ENCODE results near the gene DAB2. TPM values are rescaled to one million over a fixed set of nuclear protein-coding genes. Genes with fewer than 3 reads are reported as not detected.

Gene DAB2
- total and polyA plus RNA-seq, 4 donors = 10.0 to 25.6 (median 16.1) TPM

DNA sequence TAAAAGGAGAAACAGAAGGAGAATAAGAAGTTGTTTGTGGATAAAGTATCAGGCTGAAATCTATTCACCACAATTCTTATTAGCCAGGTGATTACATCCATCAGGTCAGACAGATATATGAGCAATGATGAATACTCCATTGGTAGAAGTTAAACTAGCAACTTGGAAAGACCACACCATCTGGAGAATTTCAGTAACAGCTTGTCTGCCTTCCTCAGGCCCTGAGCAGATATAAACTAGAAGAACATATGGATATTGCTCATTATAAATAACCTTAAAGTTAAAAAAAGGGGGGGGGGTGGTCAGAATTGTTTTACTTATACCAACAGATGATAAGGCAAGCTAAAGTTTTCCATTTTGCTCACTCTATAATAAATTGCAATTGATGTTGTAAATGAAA lies 10.4 kb downstream of the DAB2 start:
- Histone ChIP-seq H3K4me1 (ENCODE audit: control insufficient read depth in 4 of 4, insufficient read depth in 4 of 4, low read length in 3 of 4) (no peaks in the 10 kb centered on the region), H3K36me3 (ENCODE audit: control insufficient read depth in 4 of 4, insufficient read depth in 3 of 4, low read depth in 1 of 4, low read length in 3 of 4) (no peaks in the 10 kb centered on the region), H3K27ac (ENCODE audit: low read depth in 1 of 2, low read length in 2 of 2) (no peak overlapping the region), H3K9ac (ENCODE audit: low read depth in 1 of 2, low read length in 2 of 2) (no peak overlapping the region), H3K27me3 (ENCODE audit: control insufficient read depth in 4 of 4, insufficient read depth in 4 of 4, low read length in 3 of 4) (no peaks in the 10 kb centered on the region), H3K9me3 (ENCODE audit: control insufficient read depth in 4 of 4, low read length in 3 of 4) (no peaks in the 10 kb centered on the region), H3K4me3 (ENCODE audit: low read depth in 1 of 3, low read length in 3 of 3) (no peak overlapping the region)
- DNase-seq (ENCODE audit: low spot score) = no peak
- no peak for TF ChIP-seq FOXA2 (IDR thresholded peaks at IDR 0.05)
- no peak for TF ChIP-seq SP1 (IDR thresholded peaks at IDR 0.05)
- no peak for TF ChIP-seq EGR1 (IDR thresholded peaks at IDR 0.05; ENCODE audit: low read depth in 2 of 2)
- TF ChIP-seq JUND (IDR thresholded peaks at IDR 0.05) = no peak
- TF ChIP-seq NR2F2 (IDR thresholded peaks at IDR 0.05) = no peak
- TF ChIP-seq, protein P1, sequence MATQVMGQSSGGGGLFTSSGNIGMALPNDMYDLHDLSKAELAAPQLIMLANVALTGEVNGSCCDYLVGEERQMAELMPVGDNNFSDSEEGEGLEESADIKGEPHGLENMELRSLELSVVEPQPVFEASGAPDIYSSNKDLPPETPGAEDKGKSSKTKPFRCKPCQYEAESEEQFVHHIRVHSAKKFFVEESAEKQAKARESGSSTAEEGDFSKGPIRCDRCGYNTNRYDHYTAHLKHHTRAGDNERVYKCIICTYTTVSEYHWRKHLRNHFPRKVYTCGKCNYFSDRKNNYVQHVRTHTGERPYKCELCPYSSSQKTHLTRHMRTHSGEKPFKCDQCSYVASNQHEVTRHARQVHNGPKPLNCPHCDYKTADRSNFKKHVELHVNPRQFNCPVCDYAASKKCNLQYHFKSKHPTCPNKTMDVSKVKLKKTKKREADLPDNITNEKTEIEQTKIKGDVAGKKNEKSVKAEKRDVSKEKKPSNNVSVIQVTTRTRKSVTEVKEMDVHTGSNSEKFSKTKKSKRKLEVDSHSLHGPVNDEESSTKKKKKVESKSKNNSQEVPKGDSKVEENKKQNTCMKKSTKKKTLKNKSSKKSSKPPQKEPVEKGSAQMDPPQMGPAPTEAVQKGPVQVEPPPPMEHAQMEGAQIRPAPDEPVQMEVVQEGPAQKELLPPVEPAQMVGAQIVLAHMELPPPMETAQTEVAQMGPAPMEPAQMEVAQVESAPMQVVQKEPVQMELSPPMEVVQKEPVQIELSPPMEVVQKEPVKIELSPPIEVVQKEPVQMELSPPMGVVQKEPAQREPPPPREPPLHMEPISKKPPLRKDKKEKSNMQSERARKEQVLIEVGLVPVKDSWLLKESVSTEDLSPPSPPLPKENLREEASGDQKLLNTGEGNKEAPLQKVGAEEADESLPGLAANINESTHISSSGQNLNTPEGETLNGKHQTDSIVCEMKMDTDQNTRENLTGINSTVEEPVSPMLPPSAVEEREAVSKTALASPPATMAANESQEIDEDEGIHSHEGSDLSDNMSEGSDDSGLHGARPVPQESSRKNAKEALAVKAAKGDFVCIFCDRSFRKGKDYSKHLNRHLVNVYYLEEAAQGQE (IDR thresholded peaks at IDR 0.05) = no peak
- TF ChIP-seq YY1 (IDR thresholded peaks at IDR 0.05) = no peak

DNA sequence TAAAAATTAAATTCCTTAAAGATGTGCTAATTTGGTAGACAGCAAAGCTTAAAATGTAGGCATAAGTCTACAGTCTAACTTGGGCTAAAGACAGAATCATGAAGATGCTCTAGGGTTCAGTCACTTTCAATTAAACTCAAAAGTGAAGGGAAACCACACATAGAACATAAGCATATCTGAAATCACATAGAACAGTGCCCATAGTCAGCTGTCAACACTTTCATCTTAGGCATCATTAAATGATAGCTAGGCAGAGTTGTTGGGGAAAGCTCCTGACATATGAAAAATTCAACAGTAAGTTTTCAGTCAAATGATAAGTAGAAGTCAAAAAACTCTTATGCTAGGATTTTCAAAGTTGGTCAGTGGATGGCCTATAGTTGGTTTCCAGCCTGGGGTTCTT lies 11.0 kb downstream of the DAB2 start:
- DNase-seq (ENCODE audit: low spot score) = no peak
- TF ChIP-seq NR2F2 (IDR thresholded peaks at IDR 0.05) (no peak), EGR1 (IDR thresholded peaks at IDR 0.05; ENCODE audit: low read depth in 2 of 2) (no peak), RAD21 (IDR thresholded peaks at IDR 0.05) (no peak), FOXA2 (IDR thresholded peaks at IDR 0.05) (no peak), HNF4A (conservative IDR thresholded peaks at IDR 0.05) (no peak), FOXA1 (IDR thresholded peaks at IDR 0.05) (no peak), TAF1 (conservative IDR thresholded peaks at IDR 0.05) (no peak), GABPA (IDR thresholded peaks at IDR 0.05 in 1 of 2, conservative IDR thresholded peaks at IDR 0.05 in 1 of 2) (no peak), ZBTB33 (IDR thresholded peaks at IDR 0.05) (no peak), RXRA (IDR thresholded peaks at IDR 0.05) (no peak), MAX (IDR thresholded peaks at IDR 0.05) (no peak), YY1 (IDR thresholded peaks at IDR 0.05) (no peak), JUND (IDR thresholded peaks at IDR 0.05) (no peak), HNF4G (IDR thresholded peaks at IDR 0.05) (no peak), SP1 (IDR thresholded peaks at IDR 0.05) (no peak)
- TF ChIP-seq, protein P2, sequence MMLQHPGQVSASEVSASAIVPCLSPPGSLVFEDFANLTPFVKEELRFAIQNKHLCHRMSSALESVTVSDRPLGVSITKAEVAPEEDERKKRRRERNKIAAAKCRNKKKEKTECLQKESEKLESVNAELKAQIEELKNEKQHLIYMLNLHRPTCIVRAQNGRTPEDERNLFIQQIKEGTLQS (IDR thresholded peaks at IDR 0.05) = no peak
- TF ChIP-seq, protein P1 (IDR thresholded peaks at IDR 0.05) = no peak
- TF ChIP-seq, protein P3, sequence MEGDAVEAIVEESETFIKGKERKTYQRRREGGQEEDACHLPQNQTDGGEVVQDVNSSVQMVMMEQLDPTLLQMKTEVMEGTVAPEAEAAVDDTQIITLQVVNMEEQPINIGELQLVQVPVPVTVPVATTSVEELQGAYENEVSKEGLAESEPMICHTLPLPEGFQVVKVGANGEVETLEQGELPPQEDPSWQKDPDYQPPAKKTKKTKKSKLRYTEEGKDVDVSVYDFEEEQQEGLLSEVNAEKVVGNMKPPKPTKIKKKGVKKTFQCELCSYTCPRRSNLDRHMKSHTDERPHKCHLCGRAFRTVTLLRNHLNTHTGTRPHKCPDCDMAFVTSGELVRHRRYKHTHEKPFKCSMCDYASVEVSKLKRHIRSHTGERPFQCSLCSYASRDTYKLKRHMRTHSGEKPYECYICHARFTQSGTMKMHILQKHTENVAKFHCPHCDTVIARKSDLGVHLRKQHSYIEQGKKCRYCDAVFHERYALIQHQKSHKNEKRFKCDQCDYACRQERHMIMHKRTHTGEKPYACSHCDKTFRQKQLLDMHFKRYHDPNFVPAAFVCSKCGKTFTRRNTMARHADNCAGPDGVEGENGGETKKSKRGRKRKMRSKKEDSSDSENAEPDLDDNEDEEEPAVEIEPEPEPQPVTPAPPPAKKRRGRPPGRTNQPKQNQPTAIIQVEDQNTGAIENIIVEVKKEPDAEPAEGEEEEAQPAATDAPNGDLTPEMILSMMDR (IDR thresholded peaks at IDR 0.05; ENCODE audit: low read depth, low read length, missing input control) = no peak
- Histone ChIP-seq H3K4me3 (ENCODE audit: low read depth in 1 of 3, low read length in 3 of 3) (no peak overlapping the region), H3K9ac (ENCODE audit: low read depth in 1 of 2, low read length in 2 of 2) (no peak overlapping the region), H3K9me3 (ENCODE audit: control insufficient read depth in 4 of 4, low read length in 3 of 4) (no peaks in the 10 kb centered on the region), H3K36me3 (ENCODE audit: control insufficient read depth in 4 of 4, insufficient read depth in 3 of 4, low read depth in 1 of 4, low read length in 3 of 4) (no peaks in the 10 kb centered on the region), H3K27ac (ENCODE audit: low read depth in 1 of 2, low read length in 2 of 2) (no peak overlapping the region), H3K4me1 (ENCODE audit: control insufficient read depth in 4 of 4, insufficient read depth in 4 of 4, low read length in 3 of 4) (no peaks in the 10 kb centered on the region), H3K27me3 (ENCODE audit: control insufficient read depth in 4 of 4, insufficient read depth in 4 of 4, low read length in 3 of 4) (no peaks in the 10 kb centered on the region)

Measured in liver (tissue), 9 donors.